IMR-90 (cell line): Measurements from ENCODE around the gene COQ8A. TPM values are rescaled to one million over a fixed set of nuclear protein-coding genes. Genes with fewer than 3 reads are reported as not detected.
"Not testable (repeated sequence)": the region's sequence is repeated elsewhere in the genome, so short reads cannot be mapped to it uniquely, and the experiment has no call there.

Source experiments
- ATAC-seq: fragments of 200-7000 bp; cut with Tn5 transposase; 2 replicates; pipeline ENCODE4 v1.9.1; 2020; ENCODE audit warnings: low read depth, mild to moderate bottlenecking, moderate library complexity
- BruUV-seq: library from RNA; stranded (reverse); fragments of 400-500 nt; replicated peaks from 2 replicates; lab custom pipeline; 2021; lab: Mats Ljungman, UMichigan
- CTCF ChIA-PET: fragments of 300-600 bp; formaldehyde crosslinking; extraction: SDS; loops from one replicate; lab custom pipeline; 2021; ENCODE audit warnings: antibody characterized with exemption; lab: Yijun Ruan, JAX
- POLR2A ChIA-PET: fragments of 300-600 bp; sonication (Branson Sonifier 250); formaldehyde crosslinking; loops from one replicate; lab custom pipeline; 2022; ENCODE audit warnings: antibody characterized with exemption; ENCODE audit not compliant: unreplicated experiment; lab: Charles Lee
- DNase-seq: peaks from one replicate; pipeline ENCODE4 v3.0.0; 2013
- H2AFZ ChIP-seq: replicated peaks from 2 replicates; pipeline ENCODE3; 2013; ENCODE audit warnings: low read length, mild to moderate bottlenecking; ENCODE audit not compliant: poor library complexity
- H2AK5ac ChIP-seq: 2 replicates; pipeline ENCODE4 v1.6.1; 2013; ENCODE audit warnings: low read depth, low read length, inconsistent platforms
- H2AK9ac ChIP-seq: replicated peaks from 2 replicates; pipeline ENCODE3; 2013; ENCODE audit warnings: mild to moderate bottlenecking, low read depth, low read length, moderate library complexity; ENCODE audit not compliant: poor library complexity
- H2BK120ac ChIP-seq: 2 replicates; pipeline ENCODE4 v1.6.1; 2013; ENCODE audit warnings: low read depth, low read length, inconsistent platforms
- H2BK15ac ChIP-seq: 3 replicates; pipeline ENCODE4 v1.6.1; 2013; ENCODE audit warnings: low read depth, low read length, inconsistent platforms
- H2BK20ac ChIP-seq: 2 replicates; pipeline ENCODE4 v1.6.1; 2013; ENCODE audit warnings: low read depth, mild to moderate bottlenecking, inconsistent platforms, low read length, moderate library complexity
- H2BK5ac ChIP-seq: 2 replicates; pipeline ENCODE4 v1.6.1; 2013; ENCODE audit warnings: mild to moderate bottlenecking, low read depth, low read length, inconsistent platforms; ENCODE audit not compliant: poor library complexity, severe bottlenecking
- H3K14ac ChIP-seq: replicated peaks from 2 replicates; pipeline ENCODE4 v1.6.1; 2013; ENCODE audit warnings: low read depth, low read length, inconsistent platforms
- H3K18ac ChIP-seq: 2 replicates; pipeline ENCODE4 v1.6.1; 2013; ENCODE audit warnings: low read depth, low read length, control low read depth
- H3K23ac ChIP-seq: 2 replicates; pipeline ENCODE4 v1.6.1; 2013; ENCODE audit warnings: low read depth, low read length, inconsistent platforms
- H3K27ac ChIP-seq: 2 replicates; pipeline ENCODE4 v1.5.1; 2013; ENCODE audit warnings: mild to moderate bottlenecking, control low read depth, low read length; ENCODE audit not compliant: insufficient read depth
- H3K27me3 ChIP-seq: 2 replicates; pipeline ENCODE4 v1.6.1; 2013; ENCODE audit warnings: low read length; ENCODE audit not compliant: control insufficient read depth, insufficient read depth
- H3K36me3 ChIP-seq: 2 replicates; pipeline ENCODE4 v1.6.1; 2013; ENCODE audit warnings: low read length, mixed read lengths; ENCODE audit not compliant: control insufficient read depth, insufficient read depth
- H3K4ac ChIP-seq: 2 replicates; pipeline ENCODE4 v1.6.1; 2013; ENCODE audit warnings: low read depth, low read length, inconsistent platforms
- H3K4me1 ChIP-seq: 2 replicates; pipeline ENCODE4 v1.6.1; 2013; ENCODE audit warnings: low read length, mixed read lengths; ENCODE audit not compliant: control insufficient read depth, insufficient read depth
- H3K4me2 ChIP-seq: 2 replicates; pipeline ENCODE4 v1.6.1; 2013; ENCODE audit warnings: low read depth, mild to moderate bottlenecking, control low read depth, low read length, moderate library complexity
- H3K4me3 ChIP-seq: 2 replicates; pipeline ENCODE4 v1.5.1; 2013; ENCODE audit warnings: low read depth, mild to moderate bottlenecking, control low read depth, low read length, moderate library complexity; ENCODE audit not compliant: insufficient read depth
- H3K56ac ChIP-seq: 2 replicates; pipeline ENCODE4 v1.6.1; 2013; ENCODE audit warnings: low read length, inconsistent platforms; ENCODE audit not compliant: insufficient read depth; ENCODE audit errors: extremely low read depth
- H3K79me1 ChIP-seq, 2 experiments: 2 replicates each; pipeline ENCODE4 v1.6.1; 2013; ENCODE audit warnings: low read length in 2 of 2, inconsistent platforms in 1 of 2, low read depth in 1 of 2
- H3K9ac ChIP-seq: 2 replicates; pipeline ENCODE4 v1.6.1; 2013; ENCODE audit warnings: low read depth, low read length, control low read depth
- H3K9me1 ChIP-seq: 2 replicates; pipeline ENCODE4 v1.6.1; 2013; ENCODE audit warnings: low read length, inconsistent platforms; ENCODE audit not compliant: insufficient read depth
- H3K9me3 ChIP-seq: 2 replicates; pipeline ENCODE4 v1.6.1; 2013; ENCODE audit warnings: low read length; ENCODE audit not compliant: control insufficient read depth, insufficient read depth
- H4K20me1 ChIP-seq: 2 replicates; pipeline ENCODE4 v1.6.1; 2013; ENCODE audit warnings: low read length, inconsistent platforms; ENCODE audit not compliant: insufficient read depth
- H4K5ac ChIP-seq: 2 replicates; pipeline ENCODE4 v1.6.1; 2013; ENCODE audit warnings: mild to moderate bottlenecking, low read depth, low read length, control low read depth
- H4K8ac ChIP-seq, 2 experiments: 2 replicates each; pipeline ENCODE4 v1.6.1; 2013; ENCODE audit warnings: low read depth in 2 of 2, low read length in 2 of 2, control low read depth in 1 of 2, inconsistent platforms in 1 of 2
- H4K91ac ChIP-seq: 2 replicates; pipeline ENCODE4 v1.6.1; 2013; ENCODE audit warnings: low read depth, low read length, inconsistent platforms; ENCODE audit not compliant: insufficient read depth
- WGBS, 2 experiments: methylation state at CpG; one replicate each; pipeline versions ENCODE4 v1.1.5 to v1.1.7; 2013; ENCODE audit warnings: missing lambda C conversion rate in 2 of 2; ENCODE audit not compliant: insufficient read length in 1 of 2; ENCODE audit errors: extremely low coverage in 2 of 2; 5-methylcytosine and 5-hydroxymethylcytosine counted together
- dilution Hi-C: fragments of 300-500 bp; cut with HindIII; formaldehyde crosslinking; loops from one replicate; pipeline ENCODE4 v1.14.3; 2018; ENCODE audit warnings: low sequenced_read_pairs; ENCODE audit not compliant: unreplicated experiment
- in situ Hi-C: fragments of 300-500 bp; cut with MboI; formaldehyde crosslinking; loops from 3 replicates; pipeline ENCODE4 v1.14.3; 2019; ENCODE audit warnings: low sequenced_read_pairs, inconsistent platforms, mixed read lengths
- intact Hi-C: fragments of 100-400 bp; cut with micrococcal nuclease; formaldehyde crosslinking; loops from 2 replicates; pipeline ENCODE4 v1.10.0; 2022
- polyA plus RNA-seq, 3 experiments: library from polyadenylated mRNA; depleted of rRNA; stranded (reverse); fragments of >200 nt; gene quantifications; 2 replicates each; pipeline ENCODE4 v1.2.3, GENCODE V29; 2012; ENCODE audit warnings: low replicate concordance in 1 of 3
- total RNA-seq: library from RNA; depleted of rRNA; stranded (reverse); fragments of >200 nt; gene quantifications from 2 replicates; pipeline ENCODE4 v1.2.3, GENCODE V29; 2012

Gene COQ8A
- total and polyA plus RNA-seq, 2 of the 4 experiments (the other 2 are of a cell fraction), result 3.8 to 6.1 TPM

- WGBS, 2 experiments, result 100% methylated on average over 1 of the region's 2 CpGs; no CpG with 5 or more reads in 1 of the 2 experiments
- H3K56ac ChIP-seq, DNase-seq, H2BK120ac ChIP-seq, H2BK15ac ChIP-seq, H2BK20ac ChIP-seq, CTCF ChIA-PET, H3K18ac ChIP-seq, H3K27ac ChIP-seq, H4K20me1 ChIP-seq, H4K8ac ChIP-seq, H3K9ac ChIP-seq, H2BK5ac ChIP-seq, H3K79me1 ChIP-seq, ATAC-seq, H3K14ac ChIP-seq, H3K4me2 ChIP-seq, H3K4me1 ChIP-seq, H3K4me3 ChIP-seq, intact Hi-C loops, H3K27me3 ChIP-seq, H3K9me1 ChIP-seq, H4K91ac ChIP-seq, H3K4ac ChIP-seq, dilution Hi-C loops, BruUV-seq, H4K5ac ChIP-seq, POLR2A ChIA-PET, H2AK9ac ChIP-seq, H3K23ac ChIP-seq, H2AK5ac ChIP-seq, H2AFZ ChIP-seq, H3K9me3 ChIP-seq, H3K36me3 ChIP-seq, in situ Hi-C loops: not testable (repeated sequence)
Observed at GRCh38 chr1:226955857-226956256, 15.8 kb downstream of the COQ8A start.
